ENCODE measurements around the gene FES.

The FES gene

GRCh38 chr15:90869140-90869541 lies 15.2 kb upstream of the FES start:
- TF ChIP-seq, protein P1, sequence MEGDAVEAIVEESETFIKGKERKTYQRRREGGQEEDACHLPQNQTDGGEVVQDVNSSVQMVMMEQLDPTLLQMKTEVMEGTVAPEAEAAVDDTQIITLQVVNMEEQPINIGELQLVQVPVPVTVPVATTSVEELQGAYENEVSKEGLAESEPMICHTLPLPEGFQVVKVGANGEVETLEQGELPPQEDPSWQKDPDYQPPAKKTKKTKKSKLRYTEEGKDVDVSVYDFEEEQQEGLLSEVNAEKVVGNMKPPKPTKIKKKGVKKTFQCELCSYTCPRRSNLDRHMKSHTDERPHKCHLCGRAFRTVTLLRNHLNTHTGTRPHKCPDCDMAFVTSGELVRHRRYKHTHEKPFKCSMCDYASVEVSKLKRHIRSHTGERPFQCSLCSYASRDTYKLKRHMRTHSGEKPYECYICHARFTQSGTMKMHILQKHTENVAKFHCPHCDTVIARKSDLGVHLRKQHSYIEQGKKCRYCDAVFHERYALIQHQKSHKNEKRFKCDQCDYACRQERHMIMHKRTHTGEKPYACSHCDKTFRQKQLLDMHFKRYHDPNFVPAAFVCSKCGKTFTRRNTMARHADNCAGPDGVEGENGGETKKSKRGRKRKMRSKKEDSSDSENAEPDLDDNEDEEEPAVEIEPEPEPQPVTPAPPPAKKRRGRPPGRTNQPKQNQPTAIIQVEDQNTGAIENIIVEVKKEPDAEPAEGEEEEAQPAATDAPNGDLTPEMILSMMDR (IDR thresholded peaks at IDR 0.05; ENCODE audit: extremely low read depth, missing control alignments) = no peak
- no peak for DNase-seq (ENCODE audit: low spot score)

DNA sequence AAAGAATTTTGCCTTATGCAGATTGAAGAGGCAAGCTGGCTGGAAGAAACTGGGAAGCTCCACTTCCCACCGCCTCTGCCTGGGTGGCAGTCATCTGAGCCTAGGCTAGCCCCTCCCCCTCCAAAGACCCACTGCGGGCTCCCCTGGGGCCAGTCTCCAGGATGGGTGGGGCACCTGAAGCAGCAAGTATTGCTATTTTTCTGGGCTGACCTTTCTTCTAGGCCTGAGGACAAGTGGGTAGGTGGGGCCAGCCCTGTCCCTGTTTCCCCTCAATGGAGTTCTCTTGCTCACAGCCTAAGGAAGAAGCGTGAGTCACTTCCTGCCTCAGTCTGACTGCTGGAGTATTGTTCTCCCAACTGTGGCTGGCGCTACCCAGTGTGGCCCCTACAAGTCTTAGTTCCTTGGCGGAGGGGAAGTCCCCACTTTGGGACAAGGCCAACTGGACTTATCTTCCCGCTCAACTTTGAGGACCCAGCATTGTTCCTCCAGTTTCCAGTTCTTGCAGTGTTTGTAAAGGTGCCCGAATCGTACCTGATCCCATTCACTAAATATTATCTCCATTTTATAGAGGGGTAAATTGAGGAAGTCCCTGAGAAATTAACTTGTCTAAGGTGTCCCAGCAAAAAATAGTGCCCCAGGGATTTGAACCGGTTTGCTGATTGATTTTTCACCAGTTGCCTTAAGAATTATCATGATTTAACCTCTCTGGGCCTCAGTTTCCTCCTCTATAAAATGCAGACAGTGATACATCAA lies 14.5 kb upstream of the FES start:
- no peak for DNase-seq (ENCODE audit: low spot score)
- TF ChIP-seq, protein P1 (IDR thresholded peaks at IDR 0.05; ENCODE audit: extremely low read depth, missing control alignments) = no peak

- DNase-seq (ENCODE audit: low spot score) = no peak
- TF ChIP-seq, protein P1 (IDR thresholded peaks at IDR 0.05; ENCODE audit: extremely low read depth, missing control alignments) = no peak
These were observed 13.8 kb upstream of the FES start for GRCh38 chr15:90870354-90871138.

DNA sequence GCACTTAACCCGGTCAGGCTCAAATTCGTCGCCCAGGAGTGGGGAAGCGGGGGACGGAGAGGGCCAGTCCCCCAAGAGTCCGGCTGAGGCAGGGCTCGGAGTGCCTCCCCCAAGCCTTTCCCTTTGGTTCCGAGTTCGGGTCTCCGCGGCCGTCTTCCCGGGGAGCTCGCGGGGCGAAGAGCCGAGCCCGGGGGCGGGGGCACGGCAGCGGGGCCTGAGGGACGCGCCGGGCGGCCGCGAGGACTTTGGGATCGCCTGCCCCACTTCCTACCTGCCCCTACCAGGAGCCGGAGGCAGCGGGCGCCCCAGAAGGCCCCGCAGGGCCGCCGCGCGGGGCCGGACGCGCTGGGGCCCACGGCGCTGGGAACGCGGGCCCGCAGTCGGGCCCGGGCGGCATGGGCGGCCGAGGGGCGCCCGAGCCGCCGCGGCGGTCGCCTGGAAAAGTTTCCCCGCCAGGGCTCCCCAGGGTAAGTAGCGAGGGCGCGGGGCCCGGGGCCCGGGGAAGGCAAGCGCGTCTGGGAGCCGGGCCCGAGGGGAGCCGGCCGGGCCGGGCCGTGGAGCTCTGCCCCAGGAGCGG lies 13.1 kb upstream of the FES start:
- TF ChIP-seq, protein P1 (IDR thresholded peaks at IDR 0.05; ENCODE audit: extremely low read depth, missing control alignments) = no peak
- peak; percentile 72 for DNase-seq (ENCODE audit: low spot score)

GRCh38 chr15:90871716-90872485 lies 12.4 kb upstream of the FES start:
- DNase-seq (ENCODE audit: low spot score) = peak; percentile 63
- TF ChIP-seq, protein P1 (IDR thresholded peaks at IDR 0.05; ENCODE audit: extremely low read depth, missing control alignments) = no peak

- TF ChIP-seq, protein P1 (IDR thresholded peaks at IDR 0.05; ENCODE audit: extremely low read depth, missing control alignments) = no peak
- peak; percentile 70 for DNase-seq (ENCODE audit: low spot score)
These were observed 11.7 kb upstream of the FES start for GRCh38 chr15:90872486-90873184.
